PFSK-1 (cell line): Measurements from ENCODE around the gene OR2B3.

Experiments used
- TAF1 ChIP-seq: IDR thresholded peaks from 2 replicates; pipeline ENCODE4 v1.6.1; 2012; ENCODE audit warnings: low read length, control low read depth, borderline replicate concordance; ENCODE audit not compliant: insufficient read depth
- TF ChIP-seq, protein P1 (sequence below), 2 experiments: IDR thresholded peaks; 2 replicates each; pipeline versions ENCODE4 v1.6.1 to v1.8.0; 2011 to 2012; ENCODE audit warnings: low read depth in 2 of 2, low read length in 2 of 2, control low read depth in 1 of 2, inconsistent platforms in 1 of 2, mild to moderate bottlenecking in 1 of 2, moderate library complexity in 1 of 2; ENCODE audit not compliant: insufficient read depth in 1 of 2

DNA sequence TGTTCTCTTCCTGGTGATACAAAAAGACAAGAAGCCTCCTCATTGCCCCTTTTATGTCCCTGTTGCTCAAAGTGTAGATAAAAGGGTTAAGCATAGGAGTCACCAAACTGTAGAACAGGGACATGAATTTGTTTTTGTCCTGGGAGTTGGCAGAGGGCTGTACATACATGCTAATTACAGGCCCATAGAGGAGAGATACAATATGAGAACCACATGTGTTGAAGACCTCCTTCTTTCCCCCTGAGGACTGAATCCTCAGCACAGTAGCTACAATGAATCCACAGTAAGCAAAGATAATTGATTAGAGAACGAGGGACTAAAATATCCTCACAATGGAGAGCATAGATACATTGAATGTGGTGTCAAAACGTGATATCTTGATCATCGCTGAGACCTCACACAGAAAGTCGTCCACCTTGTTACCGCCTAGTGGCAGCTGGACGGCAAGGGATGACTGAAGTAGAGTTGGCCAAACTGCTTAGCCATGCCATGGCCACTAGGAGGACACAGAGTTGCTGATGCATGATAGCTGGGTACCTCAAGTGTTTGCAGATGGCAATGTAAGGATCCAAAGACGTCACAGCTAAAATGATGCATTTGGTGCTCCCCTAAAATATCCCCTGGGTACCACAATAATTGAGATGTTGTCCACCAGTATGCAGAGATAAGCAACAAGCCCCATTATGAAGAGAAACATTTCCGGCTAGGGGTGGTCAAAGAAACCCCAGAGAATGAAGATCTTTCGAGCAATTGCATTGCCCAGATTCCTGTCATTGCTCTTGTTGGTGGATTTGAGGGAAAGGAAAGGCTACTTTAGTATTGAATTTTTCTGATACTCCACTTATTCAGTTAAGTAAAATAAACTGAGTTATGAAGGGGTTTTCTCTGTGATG lies 15.0 kb downstream of the OR2B3 start:
- TF ChIP-seq TAF1 = no peak
- TF ChIP-seq, protein P1, sequence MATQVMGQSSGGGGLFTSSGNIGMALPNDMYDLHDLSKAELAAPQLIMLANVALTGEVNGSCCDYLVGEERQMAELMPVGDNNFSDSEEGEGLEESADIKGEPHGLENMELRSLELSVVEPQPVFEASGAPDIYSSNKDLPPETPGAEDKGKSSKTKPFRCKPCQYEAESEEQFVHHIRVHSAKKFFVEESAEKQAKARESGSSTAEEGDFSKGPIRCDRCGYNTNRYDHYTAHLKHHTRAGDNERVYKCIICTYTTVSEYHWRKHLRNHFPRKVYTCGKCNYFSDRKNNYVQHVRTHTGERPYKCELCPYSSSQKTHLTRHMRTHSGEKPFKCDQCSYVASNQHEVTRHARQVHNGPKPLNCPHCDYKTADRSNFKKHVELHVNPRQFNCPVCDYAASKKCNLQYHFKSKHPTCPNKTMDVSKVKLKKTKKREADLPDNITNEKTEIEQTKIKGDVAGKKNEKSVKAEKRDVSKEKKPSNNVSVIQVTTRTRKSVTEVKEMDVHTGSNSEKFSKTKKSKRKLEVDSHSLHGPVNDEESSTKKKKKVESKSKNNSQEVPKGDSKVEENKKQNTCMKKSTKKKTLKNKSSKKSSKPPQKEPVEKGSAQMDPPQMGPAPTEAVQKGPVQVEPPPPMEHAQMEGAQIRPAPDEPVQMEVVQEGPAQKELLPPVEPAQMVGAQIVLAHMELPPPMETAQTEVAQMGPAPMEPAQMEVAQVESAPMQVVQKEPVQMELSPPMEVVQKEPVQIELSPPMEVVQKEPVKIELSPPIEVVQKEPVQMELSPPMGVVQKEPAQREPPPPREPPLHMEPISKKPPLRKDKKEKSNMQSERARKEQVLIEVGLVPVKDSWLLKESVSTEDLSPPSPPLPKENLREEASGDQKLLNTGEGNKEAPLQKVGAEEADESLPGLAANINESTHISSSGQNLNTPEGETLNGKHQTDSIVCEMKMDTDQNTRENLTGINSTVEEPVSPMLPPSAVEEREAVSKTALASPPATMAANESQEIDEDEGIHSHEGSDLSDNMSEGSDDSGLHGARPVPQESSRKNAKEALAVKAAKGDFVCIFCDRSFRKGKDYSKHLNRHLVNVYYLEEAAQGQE (IDR thresholded peaks at IDR 0.05; ENCODE audit: insufficient read depth in 1 of 2, low read depth in 2 of 2, low read length in 2 of 2) = no peak
